ENCODE data around the gene DCAF12.

DNA sequence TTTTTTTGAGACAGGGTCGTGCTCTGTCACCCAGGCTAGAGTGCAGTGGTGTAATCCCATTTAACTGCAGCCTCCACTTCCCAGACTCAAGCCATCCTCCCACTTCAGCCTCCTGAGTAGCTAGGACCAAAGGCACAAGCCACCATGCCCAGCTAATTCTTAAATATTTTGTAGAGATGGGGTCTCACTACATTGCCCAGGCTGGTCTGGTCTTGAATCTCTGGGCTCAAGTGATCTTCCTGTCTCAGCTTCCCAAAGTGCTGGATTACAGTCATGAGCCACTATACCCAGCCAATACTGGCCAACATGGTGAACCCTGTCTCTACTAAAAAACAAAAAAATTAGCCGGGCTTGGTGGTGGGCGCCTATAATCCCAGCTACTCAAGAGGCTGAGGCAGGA, 6.8 kb downstream of the DCAF12 start:
- TF ChIP-seq, protein P1, sequence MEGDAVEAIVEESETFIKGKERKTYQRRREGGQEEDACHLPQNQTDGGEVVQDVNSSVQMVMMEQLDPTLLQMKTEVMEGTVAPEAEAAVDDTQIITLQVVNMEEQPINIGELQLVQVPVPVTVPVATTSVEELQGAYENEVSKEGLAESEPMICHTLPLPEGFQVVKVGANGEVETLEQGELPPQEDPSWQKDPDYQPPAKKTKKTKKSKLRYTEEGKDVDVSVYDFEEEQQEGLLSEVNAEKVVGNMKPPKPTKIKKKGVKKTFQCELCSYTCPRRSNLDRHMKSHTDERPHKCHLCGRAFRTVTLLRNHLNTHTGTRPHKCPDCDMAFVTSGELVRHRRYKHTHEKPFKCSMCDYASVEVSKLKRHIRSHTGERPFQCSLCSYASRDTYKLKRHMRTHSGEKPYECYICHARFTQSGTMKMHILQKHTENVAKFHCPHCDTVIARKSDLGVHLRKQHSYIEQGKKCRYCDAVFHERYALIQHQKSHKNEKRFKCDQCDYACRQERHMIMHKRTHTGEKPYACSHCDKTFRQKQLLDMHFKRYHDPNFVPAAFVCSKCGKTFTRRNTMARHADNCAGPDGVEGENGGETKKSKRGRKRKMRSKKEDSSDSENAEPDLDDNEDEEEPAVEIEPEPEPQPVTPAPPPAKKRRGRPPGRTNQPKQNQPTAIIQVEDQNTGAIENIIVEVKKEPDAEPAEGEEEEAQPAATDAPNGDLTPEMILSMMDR (IDR thresholded peaks at IDR 0.05; ENCODE audit: poor library complexity, severe bottlenecking) = no peak
- TF ChIP-seq RAD21 (conservative IDR thresholded peaks at IDR 0.05) (no peak), MXI1 (conservative IDR thresholded peaks at IDR 0.05; ENCODE audit: poor library complexity, severe bottlenecking) (no peak), EP300 (conservative IDR thresholded peaks at IDR 0.05; ENCODE audit: poor library complexity, severe bottlenecking) (no peak), SMC3 (conservative IDR thresholded peaks at IDR 0.05; ENCODE audit: poor library complexity) (no peak), EZH2 (IDR thresholded peaks at IDR 0.05; ENCODE audit: borderline replicate concordance, insufficient read depth, low read length, poor library complexity, severe bottlenecking) (no peak), POLR2AphosphoS5 (IDR thresholded peaks at IDR 0.05) (no peak)
- TF ChIP-seq, protein P2, sequence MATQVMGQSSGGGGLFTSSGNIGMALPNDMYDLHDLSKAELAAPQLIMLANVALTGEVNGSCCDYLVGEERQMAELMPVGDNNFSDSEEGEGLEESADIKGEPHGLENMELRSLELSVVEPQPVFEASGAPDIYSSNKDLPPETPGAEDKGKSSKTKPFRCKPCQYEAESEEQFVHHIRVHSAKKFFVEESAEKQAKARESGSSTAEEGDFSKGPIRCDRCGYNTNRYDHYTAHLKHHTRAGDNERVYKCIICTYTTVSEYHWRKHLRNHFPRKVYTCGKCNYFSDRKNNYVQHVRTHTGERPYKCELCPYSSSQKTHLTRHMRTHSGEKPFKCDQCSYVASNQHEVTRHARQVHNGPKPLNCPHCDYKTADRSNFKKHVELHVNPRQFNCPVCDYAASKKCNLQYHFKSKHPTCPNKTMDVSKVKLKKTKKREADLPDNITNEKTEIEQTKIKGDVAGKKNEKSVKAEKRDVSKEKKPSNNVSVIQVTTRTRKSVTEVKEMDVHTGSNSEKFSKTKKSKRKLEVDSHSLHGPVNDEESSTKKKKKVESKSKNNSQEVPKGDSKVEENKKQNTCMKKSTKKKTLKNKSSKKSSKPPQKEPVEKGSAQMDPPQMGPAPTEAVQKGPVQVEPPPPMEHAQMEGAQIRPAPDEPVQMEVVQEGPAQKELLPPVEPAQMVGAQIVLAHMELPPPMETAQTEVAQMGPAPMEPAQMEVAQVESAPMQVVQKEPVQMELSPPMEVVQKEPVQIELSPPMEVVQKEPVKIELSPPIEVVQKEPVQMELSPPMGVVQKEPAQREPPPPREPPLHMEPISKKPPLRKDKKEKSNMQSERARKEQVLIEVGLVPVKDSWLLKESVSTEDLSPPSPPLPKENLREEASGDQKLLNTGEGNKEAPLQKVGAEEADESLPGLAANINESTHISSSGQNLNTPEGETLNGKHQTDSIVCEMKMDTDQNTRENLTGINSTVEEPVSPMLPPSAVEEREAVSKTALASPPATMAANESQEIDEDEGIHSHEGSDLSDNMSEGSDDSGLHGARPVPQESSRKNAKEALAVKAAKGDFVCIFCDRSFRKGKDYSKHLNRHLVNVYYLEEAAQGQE (IDR thresholded peaks at IDR 0.05; ENCODE audit: borderline replicate concordance) = no peak

Measured in neural cell (in vitro differentiated cells).